Transverse colon (tissue), 4 donors: ENCODE results near the gene ANP32A. TPM values are rescaled to one million over a fixed set of nuclear protein-coding genes. Genes with fewer than 3 reads are reported as not detected.
A peak's percentile ranks its signal among the peaks of the same experiment; 100 is the strongest.

ENCODE experiments used
- DNase-seq: peaks from one replicate; pipeline ENCODE4 v3.0.0-alpha.2; 2019
- H3K27ac ChIP-seq, 4 donors: fragments of 200-600 bp; sonication (generic); 2 replicates each; pipeline ENCODE4 v1.5.1; 2016 to 2018; ENCODE audit warnings: inconsistent platforms in 4 of 4
- H3K27me3 ChIP-seq: fragments of 200-600 bp; sonication (generic); 2 replicates; pipeline ENCODE4 v1.5.1; 2017; ENCODE audit warnings: inconsistent platforms
- H3K36me3 ChIP-seq, 4 donors: fragments of 200-600 bp; sonication (generic); 2 replicates each; pipeline ENCODE4 v1.5.1; 2017 to 2019; ENCODE audit warnings: inconsistent platforms in 4 of 4
- H3K4me1 ChIP-seq, 4 donors: fragments of 200-600 bp; sonication (generic); 2 replicates each; pipeline ENCODE4 v1.5.1; 2017 to 2020; ENCODE audit warnings: inconsistent platforms in 4 of 4
- H3K4me3 ChIP-seq, 4 donors: fragments of 200-600 bp; sonication (generic); 1 replicate in 1 of 4; 2 replicates in 3 of 4; pipeline versions ENCODE4 v1.5.1 to v1.6.1; 2017 to 2019; ENCODE audit warnings: inconsistent platforms in 4 of 4
- H3K9me3 ChIP-seq, 2 donors: fragments of 200-600 bp; sonication (generic); 2 replicates each; pipeline ENCODE4 v1.5.1; 2017 to 2019; ENCODE audit warnings: inconsistent platforms in 2 of 2
- EP300 ChIP-seq: sonication (generic); formaldehyde crosslinking; IDR thresholded peaks from one replicate; pipeline ENCODE4 v1.6.1; 2017; ENCODE audit warnings: antibody characterized with exemption, low read depth
- POLR2A ChIP-seq: fragments of 450-650 bp; IDR thresholded peaks from one replicate; pipeline ENCODE4 v1.6.1; 2016; ENCODE audit warnings: antibody characterized with exemption, mild to moderate bottlenecking, moderate library complexity
- POLR2AphosphoS5 ChIP-seq, 3 donors: sonication (generic); formaldehyde crosslinking; IDR thresholded peaks; one replicate each; pipeline ENCODE4 v1.6.1; 2016; ENCODE audit warnings: antibody characterized with exemption in 3 of 3
- WGBS, 2 donors: methylation state at CpG; one replicate each; pipeline ENCODE4 v1.1.5; 2018; ENCODE audit warnings: low coverage in 1 of 2; 5-methylcytosine and 5-hydroxymethylcytosine counted together
- in situ Hi-C, 4 donors: fragments of 200-750 bp; cut with MboI; loops; one replicate each; pipeline versions ENCODE4 v1.15.0 to v1.15.1; 2017; ENCODE audit warnings: low sequenced_read_pairs in 3 of 4, low pct_ligation_motif_present in 1 of 4, low pct_unique_long_range_greater_than_20kb in 1 of 4
- intact Hi-C: fragments of 100-400 bp; cut with DNase I; formaldehyde crosslinking; loops from one replicate; pipeline ENCODE4 v1.15.1; 2023; ENCODE audit warnings: low total_unique reads
- total RNA-seq, 4 donors: library from RNA; depleted of rRNA; stranded (reverse); fragments of >200 nt; gene quantifications; one replicate each; pipeline ENCODE4 v1.1.0, GENCODE V29; 2016
- TF ChIP-seq, protein P1 (sequence below), 5 experiments: fragments of 200-600 bp in 3 of 5; fragments of 450-650 bp in 2 of 5; sonication (generic) in 3 of 5; IDR thresholded peaks; 1 replicate in 2 of 5; 2 replicates in 3 of 5; pipeline ENCODE4 v1.5.1; 2016 to 2017; ENCODE audit warnings: antibody characterized with exemption in 5 of 5, inconsistent platforms in 3 of 5, mild to moderate bottlenecking in 2 of 5, moderate library complexity in 1 of 5

The ANP32A gene
- total RNA-seq, 4 donors from 2014 or later, result 23.9 to 92.7 (median 69.4) TPM

DNA sequence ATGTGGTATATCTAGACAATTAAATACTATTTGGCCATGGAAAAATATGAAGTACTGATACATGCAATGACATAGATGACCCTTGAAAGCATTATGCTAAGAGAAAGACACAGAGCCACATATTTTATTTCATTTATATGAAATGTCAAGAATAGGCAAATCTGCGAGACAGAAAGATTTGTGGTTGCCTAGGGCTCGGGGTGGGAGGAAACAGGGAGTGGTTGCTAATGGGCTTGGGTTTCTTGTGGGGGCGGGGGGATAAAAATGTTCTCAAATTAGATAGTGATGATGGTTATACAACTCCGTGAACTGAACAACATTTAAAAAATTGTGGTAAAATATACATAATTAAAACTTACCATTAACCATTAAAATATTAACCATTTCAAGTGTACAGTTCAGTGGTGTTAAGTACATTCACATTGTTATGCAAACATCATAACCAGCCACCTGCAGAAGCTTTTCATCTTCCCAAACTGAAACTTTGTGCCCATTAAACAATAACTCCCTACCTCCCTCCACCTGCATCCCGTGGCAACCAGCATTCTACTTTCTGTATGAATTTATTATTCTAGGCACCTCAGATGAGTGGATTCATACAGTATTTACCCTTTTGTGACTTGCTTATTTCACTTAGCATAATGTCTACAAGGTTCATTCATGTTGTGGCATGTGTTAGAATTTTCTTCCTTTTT, 24.3 kb upstream of the ANP32A start:
- no peak overlapping the region for H3K4me3 ChIP-seq
- H3K27me3 ChIP-seq, result peaks cover 74% of the 10 kb centered on the region
- DNase-seq, result no peak
- intact Hi-C loops (no loop called here), in situ Hi-C loops (no loop called here)
- H3K4me1 ChIP-seq, result peaks cover 0 to 8% (median 6%) of the 10 kb centered on the region in 4 donors
- no peaks in the 10 kb centered on the region for H3K9me3 ChIP-seq
- 36 to 42% methylated on average over 5 of the region's 5 CpGs for WGBS, 2 donors
- no peaks in the 10 kb centered on the region for H3K36me3 ChIP-seq
- TF ChIP-seq EP300 (no peak), POLR2AphosphoS5 (IDR thresholded peaks at IDR 0.05) (no peak), POLR2A (no peak)
- TF ChIP-seq, protein P1, sequence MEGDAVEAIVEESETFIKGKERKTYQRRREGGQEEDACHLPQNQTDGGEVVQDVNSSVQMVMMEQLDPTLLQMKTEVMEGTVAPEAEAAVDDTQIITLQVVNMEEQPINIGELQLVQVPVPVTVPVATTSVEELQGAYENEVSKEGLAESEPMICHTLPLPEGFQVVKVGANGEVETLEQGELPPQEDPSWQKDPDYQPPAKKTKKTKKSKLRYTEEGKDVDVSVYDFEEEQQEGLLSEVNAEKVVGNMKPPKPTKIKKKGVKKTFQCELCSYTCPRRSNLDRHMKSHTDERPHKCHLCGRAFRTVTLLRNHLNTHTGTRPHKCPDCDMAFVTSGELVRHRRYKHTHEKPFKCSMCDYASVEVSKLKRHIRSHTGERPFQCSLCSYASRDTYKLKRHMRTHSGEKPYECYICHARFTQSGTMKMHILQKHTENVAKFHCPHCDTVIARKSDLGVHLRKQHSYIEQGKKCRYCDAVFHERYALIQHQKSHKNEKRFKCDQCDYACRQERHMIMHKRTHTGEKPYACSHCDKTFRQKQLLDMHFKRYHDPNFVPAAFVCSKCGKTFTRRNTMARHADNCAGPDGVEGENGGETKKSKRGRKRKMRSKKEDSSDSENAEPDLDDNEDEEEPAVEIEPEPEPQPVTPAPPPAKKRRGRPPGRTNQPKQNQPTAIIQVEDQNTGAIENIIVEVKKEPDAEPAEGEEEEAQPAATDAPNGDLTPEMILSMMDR (IDR thresholded peaks at IDR 0.05), result no peak
- no peak overlapping the region for H3K27ac ChIP-seq

- DNase-seq, result peak; percentile 10
- 6 to 11% methylated on average over 9 to 32 of the region's 32 CpGs for WGBS, 2 donors
- H3K36me3 ChIP-seq, result no peaks in the 10 kb centered on the region
- H3K27me3 ChIP-seq, result peaks cover 88% of the 10 kb centered on the region
- H3K9me3 ChIP-seq, result no peaks in the 10 kb centered on the region
- intact Hi-C loops, result no loop called here
- TF ChIP-seq, protein P1 (IDR thresholded peaks at IDR 0.05), result no peak
- TF ChIP-seq POLR2AphosphoS5 (IDR thresholded peaks at IDR 0.05) (peak in 2 of 3 donors; percentile 23 to 26), POLR2A (no peak), EP300 (no peak)
- in situ Hi-C loops, result no loop called here
- no peak overlapping the region for H3K27ac ChIP-seq
- H3K4me3 ChIP-seq, result peak overlapping the region in 2 of 4 donors; percentile 24 to 41
- peaks cover 0 to 8% (median 6%) of the 10 kb centered on the region in 4 donors for H3K4me1 ChIP-seq
These were observed 23.0 kb upstream of the ANP32A start for GRCh38 chr15:68843425-68844311.

- no peak overlapping the region for H3K27ac ChIP-seq
- TF ChIP-seq, protein P1 (IDR thresholded peaks at IDR 0.05), result no peak
- TF ChIP-seq POLR2A, result no peak
- TF ChIP-seq POLR2AphosphoS5 (IDR thresholded peaks at IDR 0.05), result no peak
- no peak for TF ChIP-seq EP300
- in situ Hi-C loops (no loop called here), intact Hi-C loops (no loop called here)
- DNase-seq, result no peak
- no peaks in the 10 kb centered on the region for H3K9me3 ChIP-seq
- H3K4me3 ChIP-seq, result no peak overlapping the region
- 69 to 70% methylated on average over 1 of the region's 1 CpG for WGBS, 2 donors
- peaks cover 0 to 8% (median 6%) of the 10 kb centered on the region in 4 donors for H3K4me1 ChIP-seq
- H3K36me3 ChIP-seq, result no peaks in the 10 kb centered on the region
- H3K27me3 ChIP-seq, result peaks cover 95% of the 10 kb centered on the region
These were observed 22.3 kb upstream of the ANP32A start for GRCh38 chr15:68842958-68843357.

DNA sequence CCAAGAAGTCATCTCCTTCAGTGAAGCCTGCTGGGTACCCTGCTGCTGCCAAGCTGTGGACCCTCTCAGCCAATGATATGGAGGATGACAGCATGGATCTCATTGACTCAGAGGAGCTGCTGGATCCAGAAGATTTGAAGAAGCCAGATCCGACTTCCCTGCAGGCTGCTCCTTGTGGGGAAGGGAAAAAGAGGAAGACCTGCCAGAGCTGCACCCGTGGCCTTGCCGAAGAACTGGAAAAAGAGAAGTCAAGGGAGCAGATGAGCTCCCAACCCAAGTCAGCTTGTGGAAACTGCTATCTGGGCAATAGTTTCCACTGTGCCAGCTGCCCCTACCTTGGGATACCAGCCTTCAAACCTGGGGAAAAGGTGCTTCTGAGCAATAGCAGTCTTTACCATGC, 13.7 kb upstream of the ANP32A start:
- H3K9me3 ChIP-seq, result peaks cover 0 to 4% of the 10 kb centered on the region in 2 donors
- H3K4me1 ChIP-seq, result no peaks in the 10 kb centered on the region
- no peak overlapping the region for H3K27ac ChIP-seq
- H3K27me3 ChIP-seq, result peaks cover 44% of the 10 kb centered on the region
- no peak overlapping the region for H3K4me3 ChIP-seq
- 84% methylated on average over 3 of the region's 3 CpGs; no CpG with 5 or more reads in 1 of the 2 donors for WGBS, 2 donors
- no peak for DNase-seq
- intact Hi-C loops (no loop called here), in situ Hi-C loops (no loop called here)
- H3K36me3 ChIP-seq, result no peaks in the 10 kb centered on the region
- TF ChIP-seq POLR2A (no peak), EP300 (no peak), POLR2AphosphoS5 (IDR thresholded peaks at IDR 0.05) (no peak)
- TF ChIP-seq, protein P1 (IDR thresholded peaks at IDR 0.05), result no peak
